ENCODE results near the gene ZP1.

Gene ZP1

GRCh38 chr11:60919956-60920355, 52.6 kb downstream of the ZP1 start:
- H3K4me3 ChIP-seq (ENCODE audit: low read length) = no peak overlapping the region
- no peak for TF ChIP-seq ZNF274 (IDR thresholded peaks at IDR 0.05; ENCODE audit: low read depth, low read length)

GRCh38 chr11:60921259-60921658, 53.9 kb downstream of the ZP1 start:
- H3K4me3 ChIP-seq (ENCODE audit: low read length) = no peak overlapping the region
- TF ChIP-seq ZNF274 (IDR thresholded peaks at IDR 0.05; ENCODE audit: low read depth, low read length) = no peak

- TF ChIP-seq ZNF274 (IDR thresholded peaks at IDR 0.05; ENCODE audit: low read depth, low read length) = no peak
These were observed 54.5 kb downstream of the ZP1 start for GRCh38 chr11:60921777-60922335.

GRCh38 chr11:60922906-60923305, 55.6 kb downstream of the ZP1 start:
- no peak for TF ChIP-seq ZNF274 (IDR thresholded peaks at IDR 0.05; ENCODE audit: low read depth, low read length)

More at GRCh38 chr11:60921777-60922335, 54.5 kb downstream of the ZP1 start:
- H3K4me3 ChIP-seq (ENCODE audit: low read length) = no peak overlapping the region

GRCh38 chr11:60923326-60923725, 56.0 kb downstream of the ZP1 start:
- no peak for TF ChIP-seq ZNF274 (IDR thresholded peaks at IDR 0.05; ENCODE audit: low read depth, low read length)

More at GRCh38 chr11:60922906-60923305, 55.6 kb downstream of the ZP1 start:
- H3K4me3 ChIP-seq (ENCODE audit: low read length) = no peak overlapping the region

DNA sequence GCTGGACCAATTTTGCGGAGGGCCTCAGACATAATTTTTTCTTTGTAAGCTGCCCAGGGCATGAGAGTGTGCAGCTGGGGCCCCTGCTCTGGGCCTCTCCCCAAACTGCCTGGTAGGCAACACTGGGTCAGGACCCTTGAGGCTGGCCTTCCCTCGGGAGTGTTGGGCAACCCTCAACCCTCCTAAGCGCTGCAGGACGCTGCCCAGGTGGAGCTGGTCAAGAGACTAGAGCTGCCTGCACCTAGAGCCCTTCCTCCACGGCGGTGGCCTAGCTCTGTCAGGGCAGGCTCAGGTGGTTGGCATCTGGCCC, 56.4 kb downstream of the ZP1 start:
- H3K4me3 ChIP-seq (ENCODE audit: low read length) = peak overlapping the region; percentile 67; the same call in 1 of the 2 replicates

More at GRCh38 chr11:60923326-60923725, 56.0 kb downstream of the ZP1 start:
- H3K4me3 ChIP-seq (ENCODE audit: low read length) = no peak overlapping the region

GRCh38 chr11:60924110-60924905, 57.0 kb downstream of the ZP1 start, which contains the start of gene TMEM132A:
TMEM132A (plus strand) TSS chr11:60924460; CDS start chr11:60924634, 174 bp downstream.
- peak within 1 kb of the TSS; percentile 67; the same call in 1 of the 2 replicates for H3K4me3 ChIP-seq (ENCODE audit: low read length)
- no peak for TF ChIP-seq ZNF274 (IDR thresholded peaks at IDR 0.05; ENCODE audit: low read depth, low read length)

More for the DNA sequence above, 56.4 kb downstream of the ZP1 start:
- TF ChIP-seq ZNF274 (IDR thresholded peaks at IDR 0.05; ENCODE audit: low read depth, low read length) = no peak

Measured in GM08714 (cell line).